Neural progenitor cell (in vitro differentiated cells): ENCODE data around the gene OVOL3.

Experiments used
- EZH2phosphoT487 ChIP-seq: fragments of 200-600 bp; sonication (generic); IDR thresholded peaks from 2 replicates; pipeline ENCODE4 v1.6.1; 2017; ENCODE audit warnings: antibody characterized with exemption
- TF ChIP-seq, protein P1 (sequence below): fragments of 200-600 bp; sonication (generic); IDR thresholded peaks from 2 replicates; pipeline ENCODE4 v1.5.1; 2017; ENCODE audit warnings: antibody characterized with exemption, mild to moderate bottlenecking

DNA sequence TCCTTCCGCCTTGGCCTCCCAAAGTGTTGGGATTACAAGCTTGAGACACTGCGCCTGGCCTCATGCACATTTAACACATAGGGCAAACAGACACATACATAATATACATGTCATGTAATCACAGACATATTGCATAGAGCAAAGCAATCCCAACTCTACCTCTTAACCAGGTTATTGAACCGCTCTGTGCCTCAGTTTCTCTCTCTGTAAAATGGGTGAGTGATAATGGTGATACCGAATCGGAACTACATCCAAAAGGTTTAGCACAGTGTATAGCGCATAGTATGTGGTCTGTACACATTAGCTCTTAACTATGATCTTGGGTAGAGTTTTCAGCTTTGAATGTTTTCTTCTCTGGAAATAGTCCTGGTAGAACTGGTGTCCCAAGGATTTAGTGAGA, 33.7 kb downstream of the OVOL3 start:
- TF ChIP-seq, protein P1, sequence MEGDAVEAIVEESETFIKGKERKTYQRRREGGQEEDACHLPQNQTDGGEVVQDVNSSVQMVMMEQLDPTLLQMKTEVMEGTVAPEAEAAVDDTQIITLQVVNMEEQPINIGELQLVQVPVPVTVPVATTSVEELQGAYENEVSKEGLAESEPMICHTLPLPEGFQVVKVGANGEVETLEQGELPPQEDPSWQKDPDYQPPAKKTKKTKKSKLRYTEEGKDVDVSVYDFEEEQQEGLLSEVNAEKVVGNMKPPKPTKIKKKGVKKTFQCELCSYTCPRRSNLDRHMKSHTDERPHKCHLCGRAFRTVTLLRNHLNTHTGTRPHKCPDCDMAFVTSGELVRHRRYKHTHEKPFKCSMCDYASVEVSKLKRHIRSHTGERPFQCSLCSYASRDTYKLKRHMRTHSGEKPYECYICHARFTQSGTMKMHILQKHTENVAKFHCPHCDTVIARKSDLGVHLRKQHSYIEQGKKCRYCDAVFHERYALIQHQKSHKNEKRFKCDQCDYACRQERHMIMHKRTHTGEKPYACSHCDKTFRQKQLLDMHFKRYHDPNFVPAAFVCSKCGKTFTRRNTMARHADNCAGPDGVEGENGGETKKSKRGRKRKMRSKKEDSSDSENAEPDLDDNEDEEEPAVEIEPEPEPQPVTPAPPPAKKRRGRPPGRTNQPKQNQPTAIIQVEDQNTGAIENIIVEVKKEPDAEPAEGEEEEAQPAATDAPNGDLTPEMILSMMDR = no peak
- no peak for TF ChIP-seq EZH2phosphoT487
